Glutamatergic neuron (in vitro differentiated cells): ENCODE data around the gene KIAA1549. TPM values are rescaled to one million over a fixed set of nuclear protein-coding genes. Genes with fewer than 3 reads are reported as not detected.
"Not testable (repeated sequence)": the region's sequence is repeated elsewhere in the genome, so short reads cannot be mapped to it uniquely, and the experiment has no call there.

Source experiments
- DNase-seq: peaks from one replicate; pipeline ENCODE4 v3.0.0; 2022
- H3K27ac Mint-ChIP-seq: one replicate; pipeline ENCODE4 v1.8.0; 2020; ENCODE audit warnings: mild to moderate bottlenecking, mixed read lengths, inconsistent platforms; ENCODE audit not compliant: unreplicated experiment
- H3K27me3 Mint-ChIP-seq: one replicate; pipeline ENCODE4 v1.8.0; 2020; ENCODE audit warnings: mild to moderate bottlenecking, moderate library complexity, mixed read lengths, inconsistent platforms; ENCODE audit not compliant: unreplicated experiment
- H3K36me3 Mint-ChIP-seq: one replicate; pipeline ENCODE4 v1.8.0; 2020; ENCODE audit warnings: mild to moderate bottlenecking, mixed read lengths, inconsistent platforms; ENCODE audit not compliant: unreplicated experiment
- H3K4me1 Mint-ChIP-seq: one replicate; pipeline ENCODE4 v1.8.0; 2020; ENCODE audit warnings: mild to moderate bottlenecking, low read depth, mixed read lengths, inconsistent platforms; ENCODE audit not compliant: unreplicated experiment
- H3K4me3 Mint-ChIP-seq: one replicate; pipeline ENCODE4 v1.8.0; 2020; ENCODE audit warnings: mild to moderate bottlenecking, mixed read lengths, inconsistent platforms; ENCODE audit not compliant: unreplicated experiment
- H3K9me3 Mint-ChIP-seq: one replicate; pipeline ENCODE4 v1.8.0; 2020; ENCODE audit warnings: mild to moderate bottlenecking, moderate library complexity, mixed read lengths, inconsistent platforms; ENCODE audit not compliant: unreplicated experiment
- total RNA-seq: library from RNA; stranded (reverse); fragmentation: NEBNext Ultra II Directional; extraction: Animal tissue kit (Norgen Biotek cat#: 25700); gene quantifications from one replicate; pipeline ENCODE4 v1.2.1, GENCODE V29; 2021; ENCODE audit not compliant: unreplicated experiment
- TF ChIP-seq, protein P1 (sequence below): fragments of 200-600 bp; sonication (generic); IDR thresholded peaks from one replicate; pipeline ENCODE4 v1.5.0; 2021; ENCODE audit not compliant: partially characterized antibody, unreplicated experiment

Gene KIAA1549
- total RNA-seq, 1 donor from 2014 or later = 40.2 TPM

- H3K36me3 Mint-ChIP-seq = no peaks in the 10 kb centered on the region
- no peaks in the 10 kb centered on the region for H3K4me1 Mint-ChIP-seq
- TF ChIP-seq, protein P1, sequence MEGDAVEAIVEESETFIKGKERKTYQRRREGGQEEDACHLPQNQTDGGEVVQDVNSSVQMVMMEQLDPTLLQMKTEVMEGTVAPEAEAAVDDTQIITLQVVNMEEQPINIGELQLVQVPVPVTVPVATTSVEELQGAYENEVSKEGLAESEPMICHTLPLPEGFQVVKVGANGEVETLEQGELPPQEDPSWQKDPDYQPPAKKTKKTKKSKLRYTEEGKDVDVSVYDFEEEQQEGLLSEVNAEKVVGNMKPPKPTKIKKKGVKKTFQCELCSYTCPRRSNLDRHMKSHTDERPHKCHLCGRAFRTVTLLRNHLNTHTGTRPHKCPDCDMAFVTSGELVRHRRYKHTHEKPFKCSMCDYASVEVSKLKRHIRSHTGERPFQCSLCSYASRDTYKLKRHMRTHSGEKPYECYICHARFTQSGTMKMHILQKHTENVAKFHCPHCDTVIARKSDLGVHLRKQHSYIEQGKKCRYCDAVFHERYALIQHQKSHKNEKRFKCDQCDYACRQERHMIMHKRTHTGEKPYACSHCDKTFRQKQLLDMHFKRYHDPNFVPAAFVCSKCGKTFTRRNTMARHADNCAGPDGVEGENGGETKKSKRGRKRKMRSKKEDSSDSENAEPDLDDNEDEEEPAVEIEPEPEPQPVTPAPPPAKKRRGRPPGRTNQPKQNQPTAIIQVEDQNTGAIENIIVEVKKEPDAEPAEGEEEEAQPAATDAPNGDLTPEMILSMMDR = no peak
- peaks cover 7% of the 10 kb centered on the region for H3K27me3 Mint-ChIP-seq
- H3K9me3 Mint-ChIP-seq = peaks cover 2% of the 10 kb centered on the region
- DNase-seq = no peak
- H3K27ac Mint-ChIP-seq = no peak overlapping the region
- no peak overlapping the region for H3K4me3 Mint-ChIP-seq
Measured at GRCh38 chr7:138802706-138803105, 178.5 kb downstream of the KIAA1549 start.

DNA sequence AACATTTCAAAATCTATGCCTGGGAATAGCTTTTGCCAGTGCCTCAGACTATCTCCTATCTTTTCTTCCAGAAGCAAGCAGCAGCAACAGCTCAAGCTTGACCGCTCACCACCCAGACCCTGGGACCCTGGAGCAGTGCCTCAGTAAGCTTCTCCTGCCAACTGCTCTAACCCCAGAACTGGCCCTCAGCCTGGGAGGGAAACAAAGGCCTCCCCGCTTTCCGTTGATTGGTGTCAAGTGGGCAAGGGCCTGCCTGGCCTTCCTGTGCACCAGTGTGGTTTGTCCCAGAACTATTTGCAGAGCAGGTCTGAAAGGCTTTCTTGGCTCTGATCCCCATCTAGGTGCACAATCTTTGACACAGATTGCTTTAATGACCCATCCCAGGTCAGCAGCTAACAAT, 179.9 kb downstream of the KIAA1549 start:
- H3K27ac Mint-ChIP-seq = no peak overlapping the region
- H3K4me1 Mint-ChIP-seq = no peaks in the 10 kb centered on the region
- peaks cover 11% of the 10 kb centered on the region for H3K27me3 Mint-ChIP-seq
- H3K36me3 Mint-ChIP-seq = no peaks in the 10 kb centered on the region
- peaks cover 4% of the 10 kb centered on the region for H3K9me3 Mint-ChIP-seq
- TF ChIP-seq, protein P1 = no peak
- no peak overlapping the region for H3K4me3 Mint-ChIP-seq
- DNase-seq = no peak

- Mint-ChIP-seq H3K9me3 (peaks cover 4% of the 10 kb centered on the region), H3K4me3 (no peak overlapping the region)
- no peak for DNase-seq
Measured at GRCh38 chr7:138799336-138800000, 181.7 kb downstream of the KIAA1549 start.

DNA sequence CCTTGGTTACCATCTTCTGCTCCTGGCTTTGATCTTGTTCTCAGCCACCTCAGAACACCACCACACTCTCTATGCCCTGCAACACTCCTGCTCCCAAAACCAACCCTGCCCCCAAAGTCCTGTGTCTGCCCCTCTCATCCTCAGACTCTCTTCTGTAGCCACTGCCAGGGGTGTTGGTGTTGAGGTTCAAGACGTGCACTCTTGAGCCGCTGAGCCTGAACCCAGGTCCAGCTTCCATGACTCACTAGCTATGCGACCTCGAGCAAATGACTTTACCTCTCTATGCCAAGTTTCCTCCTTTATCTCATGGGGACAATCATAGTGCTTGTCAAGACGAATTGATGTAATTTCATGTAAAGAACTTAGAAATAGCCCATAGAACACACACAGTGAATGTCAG, 182.4 kb downstream of the KIAA1549 start:
- Mint-ChIP-seq H3K4me1 (no peaks in the 10 kb centered on the region), H3K4me3 (no peak overlapping the region), H3K9me3 (peaks cover 2% of the 10 kb centered on the region), H3K27me3 (peaks cover 10% of the 10 kb centered on the region), H3K27ac (no peak overlapping the region), H3K36me3 (no peaks in the 10 kb centered on the region)
- TF ChIP-seq, protein P1 = no peak
- no peak for DNase-seq

More at GRCh38 chr7:138799336-138800000, 181.7 kb downstream of the KIAA1549 start:
- peaks cover 11% of the 10 kb centered on the region for H3K27me3 Mint-ChIP-seq
- TF ChIP-seq, protein P1 = no peak
- H3K36me3 Mint-ChIP-seq = no peaks in the 10 kb centered on the region
- H3K27ac Mint-ChIP-seq = no peak overlapping the region
- no peaks in the 10 kb centered on the region for H3K4me1 Mint-ChIP-seq

- H3K36me3 Mint-ChIP-seq = no peaks in the 10 kb centered on the region
- peaks cover 2% of the 10 kb centered on the region for H3K9me3 Mint-ChIP-seq
- TF ChIP-seq, protein P1 = no peak
- no peak within 1 kb of the TSS for H3K27ac Mint-ChIP-seq
- DNase-seq = no peak
- no peak within 1 kb of the TSS for H3K4me3 Mint-ChIP-seq
- no peaks in the 10 kb centered on the region for H3K4me1 Mint-ChIP-seq
- peaks cover 10% of the 10 kb centered on the region for H3K27me3 Mint-ChIP-seq
Measured at GRCh38 chr7:138797715-138798320, 183.4 kb downstream of the KIAA1549 start, which contains the start of the genes ATP6V0A4 and TMEM213. ATP6V0A4 (minus strand) TSS chr7:138798196; CDS start chr7:138771247, 26,949 bp downstream. TMEM213 (plus strand) TSS chr7:138797994; CDS start chr7:138798105, 111 bp downstream.

DNA sequence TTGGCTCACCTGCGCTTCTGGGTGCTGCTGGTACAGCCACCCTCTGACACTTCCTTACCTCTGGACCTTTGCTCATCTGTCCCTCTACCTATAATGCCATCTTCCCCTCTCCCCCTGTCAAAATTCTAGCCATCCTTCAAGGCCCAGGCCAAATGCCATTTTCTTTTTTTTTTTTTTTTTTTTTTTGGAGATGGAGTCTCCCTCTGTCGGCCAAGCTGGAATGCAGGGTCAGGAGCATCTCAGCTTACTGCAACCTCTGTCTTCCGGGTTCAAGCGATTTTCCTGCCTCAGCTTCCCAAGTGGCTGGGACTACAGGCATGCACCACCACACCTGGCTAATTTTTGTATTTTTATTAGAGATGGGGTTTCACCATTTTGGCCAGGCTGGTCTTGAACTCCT, 184.1 kb downstream of the KIAA1549 start:
- not testable (repeated sequence) for DNase-seq, H3K27ac Mint-ChIP-seq, H3K9me3 Mint-ChIP-seq, H3K36me3 Mint-ChIP-seq, H3K4me1 Mint-ChIP-seq, H3K4me3 Mint-ChIP-seq, H3K27me3 Mint-ChIP-seq
